ENCODE data around the gene CDHR4. TPM values are rescaled to one million over a fixed set of nuclear protein-coding genes. Genes with fewer than 3 reads are reported as not detected.

Gene CDHR4
- total RNA-seq, 1 experiment from 2014 or later = 0.17 TPM

DNA sequence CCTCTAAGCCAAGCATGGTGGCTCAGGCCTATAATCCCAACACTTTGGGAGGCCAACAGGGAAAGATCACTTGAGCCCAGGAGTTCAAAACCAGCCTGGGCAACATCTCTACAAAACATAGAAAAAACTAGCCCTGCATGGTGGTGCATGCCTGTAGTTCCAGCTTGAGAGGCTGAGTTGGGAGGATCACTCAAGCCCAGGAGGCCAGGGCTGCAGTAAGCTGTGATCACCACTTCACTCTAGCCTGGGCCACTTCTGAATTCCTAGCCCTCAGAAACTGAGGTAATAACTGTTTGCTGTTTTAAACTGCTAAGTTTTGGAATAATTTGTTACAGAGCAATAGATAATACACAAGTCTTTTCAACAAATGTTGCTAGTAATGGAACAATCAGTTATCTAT lies 29.7 kb downstream of the CDHR4 start (continued):
- TF ChIP-seq, protein P1, sequence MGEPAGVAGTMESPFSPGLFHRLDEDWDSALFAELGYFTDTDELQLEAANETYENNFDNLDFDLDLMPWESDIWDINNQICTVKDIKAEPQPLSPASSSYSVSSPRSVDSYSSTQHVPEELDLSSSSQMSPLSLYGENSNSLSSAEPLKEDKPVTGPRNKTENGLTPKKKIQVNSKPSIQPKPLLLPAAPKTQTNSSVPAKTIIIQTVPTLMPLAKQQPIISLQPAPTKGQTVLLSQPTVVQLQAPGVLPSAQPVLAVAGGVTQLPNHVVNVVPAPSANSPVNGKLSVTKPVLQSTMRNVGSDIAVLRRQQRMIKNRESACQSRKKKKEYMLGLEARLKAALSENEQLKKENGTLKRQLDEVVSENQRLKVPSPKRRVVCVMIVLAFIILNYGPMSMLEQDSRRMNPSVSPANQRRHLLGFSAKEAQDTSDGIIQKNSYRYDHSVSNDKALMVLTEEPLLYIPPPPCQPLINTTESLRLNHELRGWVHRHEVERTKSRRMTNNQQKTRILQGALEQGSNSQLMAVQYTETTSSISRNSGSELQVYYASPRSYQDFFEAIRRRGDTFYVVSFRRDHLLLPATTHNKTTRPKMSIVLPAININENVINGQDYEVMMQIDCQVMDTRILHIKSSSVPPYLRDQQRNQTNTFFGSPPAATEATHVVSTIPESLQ (CRISPR knock-in tag; IDR thresholded peaks at IDR 0.05) = no peak
- TF ChIP-seq HMGA2 (CRISPR knock-in tag; IDR thresholded peaks at IDR 0.05) (no peak), TCF7 (CRISPR knock-in tag; IDR thresholded peaks at IDR 0.05; ENCODE audit: low read depth) (no peak)
- TF ChIP-seq, protein P2, sequence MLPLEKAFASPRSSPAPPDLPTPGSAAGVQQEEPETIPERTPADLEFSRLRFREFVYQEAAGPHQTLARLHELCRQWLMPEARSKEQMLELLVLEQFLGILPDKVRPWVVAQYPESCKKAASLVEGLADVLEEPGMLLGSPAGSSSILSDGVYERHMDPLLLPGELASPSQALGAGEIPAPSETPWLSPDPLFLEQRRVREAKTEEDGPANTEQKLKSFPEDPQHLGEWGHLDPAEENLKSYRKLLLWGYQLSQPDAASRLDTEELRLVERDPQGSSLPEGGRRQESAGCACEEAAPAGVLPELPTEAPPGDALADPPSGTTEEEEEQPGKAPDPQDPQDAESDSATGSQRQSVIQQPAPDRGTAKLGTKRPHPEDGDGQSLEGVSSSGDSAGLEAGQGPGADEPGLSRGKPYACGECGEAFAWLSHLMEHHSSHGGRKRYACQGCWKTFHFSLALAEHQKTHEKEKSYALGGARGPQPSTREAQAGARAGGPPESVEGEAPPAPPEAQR (CRISPR knock-in tag; IDR thresholded peaks at IDR 0.05) = no peak

DNA sequence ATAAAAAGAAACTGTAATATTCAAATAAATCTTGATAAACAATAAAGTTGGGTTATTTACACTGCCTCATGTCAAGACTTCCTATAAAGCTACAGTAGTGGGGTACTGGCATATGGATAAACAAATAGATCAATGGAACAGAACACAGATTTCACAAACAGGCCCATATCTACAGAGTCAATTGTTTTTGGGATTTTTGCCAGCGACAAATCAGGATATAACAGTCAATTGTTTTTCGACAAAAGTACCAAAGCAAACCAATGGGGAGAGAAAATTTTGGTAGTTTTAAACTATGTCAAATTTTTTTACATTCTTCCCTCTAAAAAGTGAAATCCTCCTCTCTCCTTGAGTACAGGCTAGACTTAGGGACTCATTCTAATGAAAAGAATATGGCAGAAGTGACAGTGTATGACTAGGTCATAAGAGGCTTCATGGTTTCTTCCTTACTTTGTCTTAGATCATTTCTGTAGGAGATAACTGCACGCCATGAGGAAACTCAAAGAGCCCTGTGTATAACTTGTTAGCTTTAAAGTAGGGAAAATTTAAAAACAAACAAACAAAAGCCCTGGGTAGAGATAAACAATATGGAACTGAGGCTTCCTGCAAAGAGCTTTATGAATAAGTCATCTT lies 30.3 kb downstream of the CDHR4 start:
- peak overlapping the region; percentile 3; the same call in 1 of the 2 replicates for H3K27ac Mint-ChIP-seq
- POLR2A ChIA-PET = no interaction called here
- TF ChIP-seq ZNF396 (CRISPR knock-in tag; IDR thresholded peaks at IDR 0.05; ENCODE audit: borderline replicate concordance) (no peak), ZNF232 (CRISPR knock-in tag; IDR thresholded peaks at IDR 0.05) (no peak), ZNF219 (CRISPR knock-in tag; IDR thresholded peaks at IDR 0.05; ENCODE audit: borderline replicate concordance) (no peak), ZNF317 (CRISPR knock-in tag; IDR thresholded peaks at IDR 0.05; ENCODE audit: borderline replicate concordance, low read depth) (no peak), RELA (CRISPR knock-in tag; IDR thresholded peaks at IDR 0.05; ENCODE audit: borderline replicate concordance) (no peak), ZNF121 (CRISPR knock-in tag; IDR thresholded peaks at IDR 0.05) (no peak), PRRX2 (CRISPR knock-in tag; IDR thresholded peaks at IDR 0.05) (no peak), ZBTB21 (CRISPR knock-in tag; IDR thresholded peaks at IDR 0.05; ENCODE audit: borderline replicate concordance) (no peak), GABPB1 (CRISPR knock-in tag; IDR thresholded peaks at IDR 0.05) (no peak), ZNF671 (CRISPR knock-in tag; IDR thresholded peaks at IDR 0.05) (no peak)
- TF ChIP-seq, protein P3, sequence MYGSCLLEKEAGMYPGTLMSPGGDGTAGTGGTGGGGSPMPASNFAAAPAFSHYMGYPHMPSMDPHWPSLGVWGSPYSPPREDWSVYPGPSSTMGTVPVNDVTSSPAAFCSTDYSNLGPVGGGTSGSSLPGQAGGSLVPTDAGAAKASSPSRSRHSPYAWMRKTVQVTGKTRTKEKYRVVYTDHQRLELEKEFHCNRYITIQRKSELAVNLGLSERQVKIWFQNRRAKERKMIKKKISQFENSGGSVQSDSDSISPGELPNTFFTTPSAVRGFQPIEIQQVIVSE (CRISPR knock-in tag; IDR thresholded peaks at IDR 0.05; ENCODE audit: borderline replicate concordance) = no peak
- TF ChIP-seq, protein P4, sequence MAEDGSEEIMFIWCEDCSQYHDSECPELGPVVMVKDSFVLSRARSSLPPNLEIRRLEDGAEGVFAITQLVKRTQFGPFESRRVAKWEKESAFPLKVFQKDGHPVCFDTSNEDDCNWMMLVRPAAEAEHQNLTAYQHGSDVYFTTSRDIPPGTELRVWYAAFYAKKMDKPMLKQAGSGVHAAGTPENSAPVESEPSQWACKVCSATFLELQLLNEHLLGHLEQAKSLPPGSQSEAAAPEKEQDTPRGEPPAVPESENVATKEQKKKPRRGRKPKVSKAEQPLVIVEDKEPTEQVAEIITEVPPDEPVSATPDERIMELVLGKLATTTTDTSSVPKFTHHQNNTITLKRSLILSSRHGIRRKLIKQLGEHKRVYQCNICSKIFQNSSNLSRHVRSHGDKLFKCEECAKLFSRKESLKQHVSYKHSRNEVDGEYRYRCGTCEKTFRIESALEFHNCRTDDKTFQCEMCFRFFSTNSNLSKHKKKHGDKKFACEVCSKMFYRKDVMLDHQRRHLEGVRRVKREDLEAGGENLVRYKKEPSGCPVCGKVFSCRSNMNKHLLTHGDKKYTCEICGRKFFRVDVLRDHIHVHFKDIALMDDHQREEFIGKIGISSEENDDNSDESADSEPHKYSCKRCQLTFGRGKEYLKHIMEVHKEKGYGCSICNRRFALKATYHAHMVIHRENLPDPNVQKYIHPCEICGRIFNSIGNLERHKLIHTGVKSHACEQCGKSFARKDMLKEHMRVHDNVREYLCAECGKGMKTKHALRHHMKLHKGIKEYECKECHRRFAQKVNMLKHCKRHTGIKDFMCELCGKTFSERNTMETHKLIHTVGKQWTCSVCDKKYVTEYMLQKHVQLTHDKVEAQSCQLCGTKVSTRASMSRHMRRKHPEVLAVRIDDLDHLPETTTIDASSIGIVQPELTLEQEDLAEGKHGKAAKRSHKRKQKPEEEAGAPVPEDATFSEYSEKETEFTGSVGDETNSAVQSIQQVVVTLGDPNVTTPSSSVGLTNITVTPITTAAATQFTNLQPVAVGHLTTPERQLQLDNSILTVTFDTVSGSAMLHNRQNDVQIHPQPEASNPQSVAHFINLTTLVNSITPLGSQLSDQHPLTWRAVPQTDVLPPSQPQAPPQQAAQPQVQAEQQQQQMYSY (CRISPR knock-in tag; IDR thresholded peaks at IDR 0.05) = no peak
- TF ChIP-seq, protein P5, sequence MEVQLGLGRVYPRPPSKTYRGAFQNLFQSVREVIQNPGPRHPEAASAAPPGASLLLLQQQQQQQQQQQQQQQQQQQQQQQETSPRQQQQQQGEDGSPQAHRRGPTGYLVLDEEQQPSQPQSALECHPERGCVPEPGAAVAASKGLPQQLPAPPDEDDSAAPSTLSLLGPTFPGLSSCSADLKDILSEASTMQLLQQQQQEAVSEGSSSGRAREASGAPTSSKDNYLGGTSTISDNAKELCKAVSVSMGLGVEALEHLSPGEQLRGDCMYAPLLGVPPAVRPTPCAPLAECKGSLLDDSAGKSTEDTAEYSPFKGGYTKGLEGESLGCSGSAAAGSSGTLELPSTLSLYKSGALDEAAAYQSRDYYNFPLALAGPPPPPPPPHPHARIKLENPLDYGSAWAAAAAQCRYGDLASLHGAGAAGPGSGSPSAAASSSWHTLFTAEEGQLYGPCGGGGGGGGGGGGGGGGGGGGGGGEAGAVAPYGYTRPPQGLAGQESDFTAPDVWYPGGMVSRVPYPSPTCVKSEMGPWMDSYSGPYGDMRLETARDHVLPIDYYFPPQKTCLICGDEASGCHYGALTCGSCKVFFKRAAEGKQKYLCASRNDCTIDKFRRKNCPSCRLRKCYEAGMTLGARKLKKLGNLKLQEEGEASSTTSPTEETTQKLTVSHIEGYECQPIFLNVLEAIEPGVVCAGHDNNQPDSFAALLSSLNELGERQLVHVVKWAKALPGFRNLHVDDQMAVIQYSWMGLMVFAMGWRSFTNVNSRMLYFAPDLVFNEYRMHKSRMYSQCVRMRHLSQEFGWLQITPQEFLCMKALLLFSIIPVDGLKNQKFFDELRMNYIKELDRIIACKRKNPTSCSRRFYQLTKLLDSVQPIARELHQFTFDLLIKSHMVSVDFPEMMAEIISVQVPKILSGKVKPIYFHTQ (CRISPR knock-in tag; IDR thresholded peaks at IDR 0.05) = no peak
- no peaks in the 10 kb centered on the region for H3K36me3 Mint-ChIP-seq
- H3K4me3 Mint-ChIP-seq = no peak overlapping the region
- CTCF ChIA-PET = no interaction called here
- no peaks in the 10 kb centered on the region for H3K9me3 Mint-ChIP-seq
- H3K4me1 Mint-ChIP-seq = no peaks in the 10 kb centered on the region
- no peaks in the 10 kb centered on the region for H3K27me3 Mint-ChIP-seq (ENCODE audit: low read depth)
- DNase-seq (ENCODE audit: low spot score) (no peak), ATAC-seq (no peak)
